Kidney (tissue), 14 donors: ENCODE data around the gene MYT1. TPM values are rescaled to one million over a fixed set of nuclear protein-coding genes. Genes with fewer than 3 reads are reported as not detected.

Experiments
- DNase-seq, 5 donors: peaks; one replicate each; pipeline ENCODE4 v3.0.0-alpha.2; 2013 to 2020
- FAIRE-seq: peaks from 2 replicates; lab custom pipeline; 2012; peaks lifted over from hg19 to GRCh38; lab: Jason Lieb, UNC
- H3K27ac ChIP-seq, 2 donors: one replicate each; pipeline ENCODE4 v1.7.0; 2013; ENCODE audit warnings: low read depth in 2 of 2, low read length in 2 of 2, inconsistent platforms in 1 of 2
- H3K27me3 ChIP-seq: one replicate; pipeline ENCODE4 v1.7.1; 2013; ENCODE audit warnings: low read length, inconsistent platforms; ENCODE audit not compliant: control insufficient read depth, insufficient read depth
- H3K36me3 ChIP-seq, 3 donors: one replicate each; pipeline versions ENCODE4 v1.7.0 to v1.7.1; 2013; ENCODE audit warnings: low read length in 3 of 3, control low read depth in 1 of 3, inconsistent platforms in 1 of 3; ENCODE audit not compliant: insufficient read depth in 3 of 3, control insufficient read depth in 2 of 3
- H3K4me1 ChIP-seq, 3 donors: one replicate each; pipeline versions ENCODE4 v1.7.0 to v1.7.1; 2013; ENCODE audit warnings: low read length in 3 of 3, inconsistent platforms in 1 of 3, low read depth in 1 of 3; ENCODE audit not compliant: control insufficient read depth in 2 of 3, insufficient read depth in 2 of 3
- H3K4me3 ChIP-seq, 3 donors: one replicate each; pipeline versions ENCODE4 v1.7.0 to v1.8.1; 2013; ENCODE audit warnings: low read length in 3 of 3, control low read depth in 1 of 3, inconsistent platforms in 1 of 3
- H3K9ac ChIP-seq, 3 donors: one replicate each; pipeline versions ENCODE4 v1.7.0 to v1.7.1; 2013; ENCODE audit warnings: low read length in 3 of 3, control low read depth in 1 of 3, inconsistent platforms in 1 of 3
- H3K9me3 ChIP-seq, 3 donors: one replicate each; pipeline versions ENCODE4 v1.7.0 to v1.7.1; 2013; ENCODE audit warnings: low read length in 3 of 3, control low read depth in 1 of 3, inconsistent platforms in 1 of 3; ENCODE audit not compliant: control insufficient read depth in 2 of 3, insufficient read depth in 1 of 3
- CTCF ChIP-seq: IDR thresholded peaks from 3 replicates; pipeline ENCODE4 v1.5.1; 2012; ENCODE audit warnings: mild to moderate bottlenecking, moderate library complexity, borderline replicate concordance; ENCODE audit not compliant: insufficient read depth; ENCODE audit errors: extremely low read depth
- intact Hi-C: fragments of 100-400 bp; cut with DNase I; formaldehyde crosslinking; loops from one replicate; pipeline ENCODE4 v1.11.1; 2022
- polyA plus RNA-seq: library from polyadenylated mRNA; stranded (reverse); fragments of 350-450 nt; fragmentation: Illumina TruSeq; extraction: RNeasy Lipid Tissue Mini Kit (QIAGEN cat#74804); gene quantifications from one replicate; pipeline ENCODE4 v1.2.3, GENCODE V29; 2014; ENCODE audit warnings: low read depth, low replicate concordance; ENCODE audit not compliant: insufficient read depth
- total RNA-seq: library from RNA; stranded (reverse); fragmentation: NEBNext Ultra II Directional; extraction: Animal tissue kit (Norgen Biotek cat#: 25700); gene quantifications from one replicate; pipeline ENCODE4 v1.2.1, GENCODE V29; 2021
- donor health status: control.
- donor health status: control.
- donor health status: control.
- donor health status: control.
- donor health status: control.
- donor health status: DM: yes; HTN: yes; CAD: no.
- donor health status: Normal renal cell carcinoma (clear cell type).

Gene MYT1
- total and polyA plus RNA-seq, 2 donors from 2014 or later, result not detected

GRCh38 chr20:64166721-64167615 lies 2.7 kb downstream of the MYT1 start:
- H3K36me3 ChIP-seq, result no peaks in the 10 kb centered on the region
- no peak overlapping the region for H3K27ac ChIP-seq
- TF ChIP-seq CTCF, result no peak
- DNase-seq (peak in 4 of 5 donors; percentile 31 to 48 (median 42)), FAIRE-seq (no peak)
- intact Hi-C loops, result no loop called here
- H3K9me3 ChIP-seq, result no peaks in the 10 kb centered on the region
- no peaks in the 10 kb centered on the region for H3K4me1 ChIP-seq
- no peak overlapping the region for H3K4me3 ChIP-seq
- H3K9ac ChIP-seq, result no peak overlapping the region
- peaks cover 13% of the 10 kb centered on the region for H3K27me3 ChIP-seq

DNA sequence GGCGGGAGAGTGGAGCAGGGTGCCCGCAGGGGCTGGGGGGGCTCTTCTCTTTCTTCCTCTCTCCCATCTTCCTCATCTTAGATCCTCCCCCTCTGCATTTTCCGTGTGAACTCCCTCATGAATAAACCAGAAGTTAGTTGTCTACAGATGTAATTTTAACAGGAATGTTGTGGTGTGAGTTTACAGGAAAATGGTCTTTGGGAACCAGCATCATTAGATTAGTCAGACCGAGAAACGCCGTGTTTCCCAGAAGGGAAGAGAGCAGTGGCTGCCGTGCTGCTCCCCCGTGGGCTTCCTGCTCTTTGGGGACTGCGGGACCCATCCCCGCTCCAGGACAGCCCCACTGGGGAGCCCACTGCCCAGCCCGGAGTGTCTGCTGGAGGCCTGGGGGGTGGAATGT lies 3.4 kb downstream of the MYT1 start:
- no peaks in the 10 kb centered on the region for H3K9me3 ChIP-seq
- no peak overlapping the region for H3K9ac ChIP-seq
- H3K27ac ChIP-seq, result no peak overlapping the region
- no peaks in the 10 kb centered on the region for H3K4me1 ChIP-seq
- no peak overlapping the region for H3K4me3 ChIP-seq
- no peak for FAIRE-seq
- intact Hi-C loops, result no loop called here
- DNase-seq, result peak in 1 of 5 donors; percentile 35
- H3K36me3 ChIP-seq, result no peaks in the 10 kb centered on the region
- H3K27me3 ChIP-seq, result peaks cover 11% of the 10 kb centered on the region
- no peak for TF ChIP-seq CTCF

GRCh38 chr20:64168381-64169090 lies 4.3 kb downstream of the MYT1 start:
- no peak for TF ChIP-seq CTCF
- Histone ChIP-seq H3K4me3 (no peak overlapping the region), H3K27me3 (peaks cover 5% of the 10 kb centered on the region), H3K9ac (no peak overlapping the region), H3K27ac (no peak overlapping the region), H3K4me1 (no peaks in the 10 kb centered on the region), H3K36me3 (no peaks in the 10 kb centered on the region), H3K9me3 (no peaks in the 10 kb centered on the region)
- FAIRE-seq (no peak), DNase-seq (peak in 1 of 5 donors; percentile 46)
- intact Hi-C loops, result no loop called here
